Astrocyte (in vitro differentiated cells and primary cell): Measurements from ENCODE around the gene PAPPA2. TPM values are rescaled to one million over a fixed set of nuclear protein-coding genes. Genes with fewer than 3 reads are reported as not detected.

ENCODE experiments used
- DNase-seq: peaks from one replicate; pipeline ENCODE4 v3.0.0-alpha.2; 2010; ENCODE audit warnings: low read depth
- FAIRE-seq: peaks from 2 replicates; lab custom pipeline; 2011; peaks lifted over from hg19 to GRCh38; lab: Jason Lieb, UNC
- H2AFZ ChIP-seq: 2 replicates; pipeline ENCODE4 v1.6.0; 2012; ENCODE audit warnings: low read depth, low read length, inconsistent platforms
- H3K27ac ChIP-seq: 2 replicates; pipeline ENCODE4 v1.5.1; 2011; ENCODE audit warnings: low read depth, low read length, inconsistent platforms
- H3K27me3 ChIP-seq: 2 replicates; pipeline ENCODE4 v1.6.0; 2011; ENCODE audit warnings: low read length, inconsistent platforms; ENCODE audit not compliant: insufficient read depth
- H3K36me3 ChIP-seq: 2 replicates; pipeline ENCODE4 v1.5.1; 2011; ENCODE audit warnings: low read length, inconsistent platforms; ENCODE audit not compliant: insufficient read depth
- H3K4me1 ChIP-seq: 2 replicates; pipeline ENCODE4 v1.5.1; 2011; ENCODE audit warnings: low read length, inconsistent platforms; ENCODE audit not compliant: insufficient read depth
- H3K4me2 ChIP-seq: 2 replicates; pipeline ENCODE4 v1.6.0; 2012; ENCODE audit warnings: low read length, inconsistent platforms
- H3K4me3 ChIP-seq: 2 replicates; pipeline ENCODE4 v1.5.1; 2011; ENCODE audit warnings: low read depth, mild to moderate bottlenecking, low read length, inconsistent platforms; ENCODE audit not compliant: insufficient read depth
- H3K79me2 ChIP-seq: 2 replicates; pipeline ENCODE4 v1.6.0; 2012; ENCODE audit warnings: mild to moderate bottlenecking, low read length, inconsistent platforms; ENCODE audit not compliant: insufficient read depth
- H3K9ac ChIP-seq: 2 replicates; pipeline ENCODE4 v1.6.0; 2012; ENCODE audit warnings: mild to moderate bottlenecking, low read length, inconsistent platforms
- H3K9me3 ChIP-seq: 2 replicates; pipeline ENCODE4 v1.5.1; 2012; ENCODE audit warnings: low read depth, mild to moderate bottlenecking, low read length, inconsistent platforms; ENCODE audit not compliant: insufficient read depth
- H4K20me1 ChIP-seq: 2 replicates; pipeline ENCODE4 v1.6.0; 2012; ENCODE audit warnings: low read length, inconsistent platforms; ENCODE audit not compliant: insufficient read depth
- H3K27ac Mint-ChIP-seq: one replicate; pipeline ENCODE4 v1.8.0; 2021; ENCODE audit warnings: mild to moderate bottlenecking, mixed read lengths; ENCODE audit not compliant: unreplicated experiment
- H3K27me3 Mint-ChIP-seq: one replicate; pipeline ENCODE4 v1.8.0; 2021; ENCODE audit warnings: low read depth, mixed read lengths; ENCODE audit not compliant: unreplicated experiment
- H3K36me3 Mint-ChIP-seq: one replicate; pipeline ENCODE4 v1.8.0; 2021; ENCODE audit warnings: low read depth, mixed read lengths; ENCODE audit not compliant: unreplicated experiment
- H3K4me1 Mint-ChIP-seq: one replicate; pipeline ENCODE4 v1.8.0; 2021; ENCODE audit warnings: low read depth, mixed read lengths; ENCODE audit not compliant: unreplicated experiment
- H3K4me3 Mint-ChIP-seq: one replicate; pipeline ENCODE4 v1.8.0; 2021; ENCODE audit warnings: mild to moderate bottlenecking, moderate library complexity, mixed read lengths; ENCODE audit not compliant: unreplicated experiment
- H3K9me3 Mint-ChIP-seq: one replicate; pipeline ENCODE4 v1.8.0; 2021; ENCODE audit warnings: mild to moderate bottlenecking, mixed read lengths; ENCODE audit not compliant: unreplicated experiment
- CTCF ChIP-seq: IDR thresholded peaks from 2 replicates; pipeline ENCODE4 v1.5.1; 2011; ENCODE audit warnings: low read depth, mild to moderate bottlenecking, inconsistent platforms, low read length, moderate library complexity; ENCODE audit not compliant: insufficient read depth
- EZH2 ChIP-seq: IDR thresholded peaks from 2 replicates; pipeline ENCODE4 v1.6.1; 2012; ENCODE audit warnings: mild to moderate bottlenecking, low read length, inconsistent platforms; ENCODE audit not compliant: insufficient read depth
- total RNA-seq: library from RNA; stranded (reverse); gene quantifications from 2 replicates; pipeline ENCODE4 v1.2.1, GENCODE V29; 2021

The PAPPA2 gene
- total RNA-seq, 1 donor from 2014 or later: 19.0 TPM

DNA sequence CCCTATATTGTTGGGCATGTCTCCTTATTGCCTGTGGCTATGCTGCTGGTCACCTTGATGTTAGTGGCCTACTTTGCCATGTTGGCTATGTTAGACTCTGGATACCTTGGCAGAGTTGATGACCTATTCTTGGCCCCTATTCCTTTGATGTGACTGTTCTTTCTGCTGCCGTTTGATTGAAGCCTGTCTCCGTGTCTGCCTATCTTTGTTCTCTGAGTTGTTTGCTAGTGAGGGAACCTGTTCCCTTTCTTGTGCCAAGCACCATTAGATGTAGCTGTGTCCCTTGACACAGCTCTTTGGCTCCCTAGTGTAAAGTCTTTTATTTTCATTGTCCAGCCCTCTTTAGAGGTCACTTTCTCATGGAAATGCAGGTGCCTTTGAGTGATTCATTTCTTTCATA lies 28.7 kb upstream of the PAPPA2 start:
- FAIRE-seq (no peak), DNase-seq (no peak)
- Histone ChIP-seq H2AFZ (no peak overlapping the region), H3K4me3 (no peak overlapping the region), H3K9ac (no peak overlapping the region), H3K9me3 (peaks cover 4% of the 10 kb centered on the region), H3K36me3 (no peaks in the 10 kb centered on the region), H4K20me1 (no peaks in the 10 kb centered on the region), H3K4me2 (no peak overlapping the region), H3K27me3 (no peaks in the 10 kb centered on the region), H3K4me1 (no peaks in the 10 kb centered on the region), H3K27ac (no peak overlapping the region), H3K79me2 (no peaks in the 10 kb centered on the region)
- H3K9me3 Mint-ChIP-seq: peaks cover 2% of the 10 kb centered on the region
- no peak overlapping the region for H3K4me3 Mint-ChIP-seq
- H3K27ac Mint-ChIP-seq: no peak overlapping the region
- H3K4me1 Mint-ChIP-seq: no peaks in the 10 kb centered on the region
- H3K36me3 Mint-ChIP-seq: no peaks in the 10 kb centered on the region
- H3K27me3 Mint-ChIP-seq: peaks cover 3% of the 10 kb centered on the region
- TF ChIP-seq EZH2 (no peak), CTCF (no peak)

DNA sequence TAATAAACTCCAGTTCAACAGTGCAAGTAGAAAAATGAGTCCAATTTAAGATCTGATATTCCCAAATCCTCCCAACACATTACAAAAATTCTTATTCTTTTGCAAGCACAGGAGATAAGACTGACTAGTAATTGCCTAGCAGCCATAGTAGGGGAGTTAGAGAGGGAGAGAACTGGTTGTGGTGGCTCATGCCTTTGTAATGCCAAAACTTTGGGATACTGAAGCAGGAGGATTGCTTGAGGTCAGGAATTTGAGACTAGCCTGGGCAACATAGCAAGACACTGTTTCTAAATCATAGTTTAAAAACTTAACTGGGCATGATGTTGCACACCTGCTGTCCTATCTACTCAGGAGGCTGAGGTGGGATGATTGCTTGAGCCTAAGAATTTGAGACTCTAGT lies 26.7 kb upstream of the PAPPA2 start:
- Mint-ChIP-seq H3K9me3 (peaks cover 2% of the 10 kb centered on the region), H3K36me3 (no peaks in the 10 kb centered on the region), H3K27me3 (peaks cover 3% of the 10 kb centered on the region), H3K4me1 (no peaks in the 10 kb centered on the region), H3K27ac (no peak overlapping the region), H3K4me3 (no peak overlapping the region)
- FAIRE-seq: no peak
- TF ChIP-seq EZH2 (no peak), CTCF (no peak)
- no peak overlapping the region for H3K4me2 ChIP-seq
- no peak overlapping the region for H3K9ac ChIP-seq
- H3K36me3 ChIP-seq: no peaks in the 10 kb centered on the region
- peaks cover 4% of the 10 kb centered on the region for H3K9me3 ChIP-seq
- no peaks in the 10 kb centered on the region for H3K4me1 ChIP-seq
- no peaks in the 10 kb centered on the region for H3K79me2 ChIP-seq
- DNase-seq: no peak
- H3K27me3 ChIP-seq: no peaks in the 10 kb centered on the region
- H3K27ac ChIP-seq: no peak overlapping the region
- H3K4me3 ChIP-seq: no peak overlapping the region
- H2AFZ ChIP-seq: no peak overlapping the region
- H4K20me1 ChIP-seq: no peaks in the 10 kb centered on the region

- H3K27me3 Mint-ChIP-seq: no peaks in the 10 kb centered on the region
- TF ChIP-seq CTCF (no peak), EZH2 (no peak)
These were observed 22.8 kb upstream of the PAPPA2 start for GRCh38 chr1:176440176-176440575.

More at GRCh38 chr1:176440176-176440575, 22.8 kb upstream of the PAPPA2 start:
- Histone ChIP-seq H3K9ac (no peak overlapping the region), H3K4me1 (no peaks in the 10 kb centered on the region), H3K4me3 (no peak overlapping the region), H2AFZ (no peak overlapping the region), H3K27ac (no peak overlapping the region), H3K36me3 (no peaks in the 10 kb centered on the region), H3K79me2 (no peaks in the 10 kb centered on the region), H4K20me1 (no peaks in the 10 kb centered on the region), H3K27me3 (no peaks in the 10 kb centered on the region), H3K9me3 (peaks cover 4% of the 10 kb centered on the region), H3K4me2 (no peak overlapping the region)
- Mint-ChIP-seq H3K4me1 (no peaks in the 10 kb centered on the region), H3K9me3 (peaks cover 2% of the 10 kb centered on the region), H3K27ac (no peak overlapping the region), H3K4me3 (no peak overlapping the region), H3K36me3 (no peaks in the 10 kb centered on the region)
- DNase-seq: no peak
- FAIRE-seq: no peak
